Spleen (tissue), 11 donors: Measurements from ENCODE around the gene MMP23B. TPM values are rescaled to one million over a fixed set of nuclear protein-coding genes. Genes with fewer than 3 reads are reported as not detected.
A peak's percentile ranks its signal among the peaks of the same experiment; 100 is the strongest.
"Not testable (repeated sequence)": the region's sequence is repeated elsewhere in the genome, so short reads cannot be mapped to it uniquely, and the experiment has no call there.

Experiments
- DNase-seq: peaks from one replicate; pipeline ENCODE4 v3.0.0-alpha.2; 2020
- H3K27ac ChIP-seq, 8 donors: fragments of 200-600 bp; sonication (generic) in 7 of 8; 1 replicate in 4 of 8; 2 replicates in 4 of 8; pipeline versions ENCODE4 v1.5.0 to v1.8.0; 2016 to 2021; ENCODE audit warnings: inconsistent platforms in 4 of 8, mild to moderate bottlenecking in 4 of 8, moderate library complexity in 1 of 8
- H3K27me3 ChIP-seq, 7 donors: fragments of 200-600 bp; sonication (generic) in 6 of 7; replicated peaks in 1 of 7; 1 replicate in 4 of 7; 2 replicates in 3 of 7; pipeline versions ENCODE4 v1.5.0 to v1.8.0; 2016 to 2021; ENCODE audit warnings: inconsistent platforms in 3 of 7, mild to moderate bottlenecking in 1 of 7
- H3K36me3 ChIP-seq, 6 donors: fragments of 200-600 bp; sonication (generic) in 5 of 6; 1 replicate in 4 of 6; 2 replicates in 2 of 6; pipeline versions ENCODE4 v1.5.0 to v1.8.0; 2016 to 2021; ENCODE audit warnings: inconsistent platforms in 2 of 6
- H3K4me1 ChIP-seq, 6 donors: fragments of 200-600 bp; sonication (generic) in 5 of 6; 1 replicate in 3 of 6; 2 replicates in 3 of 6; pipeline versions ENCODE4 v1.5.0 to v1.8.0; 2016 to 2021; ENCODE audit warnings: inconsistent platforms in 3 of 6
- H3K4me3 ChIP-seq, 8 donors: fragments of 200-600 bp; sonication (generic) in 7 of 8; 1 replicate in 4 of 8; 2 replicates in 4 of 8; pipeline versions ENCODE4 v1.5.0 to v1.8.0; 2016 to 2021; ENCODE audit warnings: inconsistent platforms in 4 of 8, mild to moderate bottlenecking in 4 of 8, moderate library complexity in 2 of 8
- H3K9me3 ChIP-seq, 8 donors: fragments of 200-600 bp; sonication (generic) in 7 of 8; 1 replicate in 4 of 8; 2 replicates in 4 of 8; pipeline versions ENCODE4 v1.5.0 to v1.8.0; 2016 to 2021; ENCODE audit warnings: inconsistent platforms in 4 of 8
- POLR2AphosphoS5 ChIP-seq, 3 donors: sonication (generic); formaldehyde crosslinking; IDR thresholded peaks; one replicate each; pipeline ENCODE4 v1.5.1; 2017; ENCODE audit warnings: antibody characterized with exemption in 3 of 3
- WGBS, 5 donors: extraction: QIAGEN DNeasy Blood & Tissue Kit in 3 of 5; methylation state at CpG; one replicate each; pipeline versions ENCODE4 v1.1.5 to v1.1.7; 2013 to 2018; 5-methylcytosine and 5-hydroxymethylcytosine counted together
- intact Hi-C: fragments of 100-400 bp; cut with DNase I; formaldehyde crosslinking; loops from one replicate; pipeline ENCODE4 v1.15.0; 2023; ENCODE audit warnings: low total_unique reads
- polyA plus RNA-seq, 3 donors: library from polyadenylated mRNA; stranded (reverse); fragments of 200-250 nt; gene quantifications; one replicate each; pipeline ENCODE4 v1.2.1, GENCODE V29; 2013
- total RNA-seq, 7 donors: library from RNA; depleted of rRNA in 3 of 7; stranded (reverse); fragments of >200 nt in 3 of 7; fragmentation: NEBNext Ultra II Directional in 4 of 7; extraction: Animal tissue kit (Norgen Biotek cat#: 25700) in 4 of 7; gene quantifications; one replicate each; pipeline versions ENCODE4 v1.1.0 to v1.2.1, GENCODE V29; 2016 to 2021
- TF ChIP-seq, protein P1 (sequence below), 11 experiments: fragments of 200-600 bp in 7 of 11; fragments of 450-650 bp in 4 of 11; sonication (generic) in 4 of 11; IDR thresholded peaks in 8 of 11; conservative IDR thresholded peaks in 3 of 11; 1 replicate in 7 of 11; 2 replicates in 4 of 11; pipeline versions ENCODE4 v1.4.0 to v1.8.0; 2016 to 2021; ENCODE audit warnings: antibody characterized with exemption in 11 of 11, inconsistent platforms in 4 of 11, mild to moderate bottlenecking in 1 of 11
- donor health status: healthy with polysubstance abuse.
- donor health status: DM: no; HTN: no; CAD: no; lungs with moderate emphysema.
- donor health status: DM: no; HTN: no; CAD: no.
- donor health status: Bipolar disorder and iron deficiency.
- donor health status: healthy.
- donor health status: DM: no; HTN: no; CAD: no.
- donor health status: DM: yes; HTN: yes; CAD: no.

Gene MMP23B
- total and polyA plus RNA-seq, 10 donors: 1.4 to 9.3 (median 5.9) TPM

DNA sequence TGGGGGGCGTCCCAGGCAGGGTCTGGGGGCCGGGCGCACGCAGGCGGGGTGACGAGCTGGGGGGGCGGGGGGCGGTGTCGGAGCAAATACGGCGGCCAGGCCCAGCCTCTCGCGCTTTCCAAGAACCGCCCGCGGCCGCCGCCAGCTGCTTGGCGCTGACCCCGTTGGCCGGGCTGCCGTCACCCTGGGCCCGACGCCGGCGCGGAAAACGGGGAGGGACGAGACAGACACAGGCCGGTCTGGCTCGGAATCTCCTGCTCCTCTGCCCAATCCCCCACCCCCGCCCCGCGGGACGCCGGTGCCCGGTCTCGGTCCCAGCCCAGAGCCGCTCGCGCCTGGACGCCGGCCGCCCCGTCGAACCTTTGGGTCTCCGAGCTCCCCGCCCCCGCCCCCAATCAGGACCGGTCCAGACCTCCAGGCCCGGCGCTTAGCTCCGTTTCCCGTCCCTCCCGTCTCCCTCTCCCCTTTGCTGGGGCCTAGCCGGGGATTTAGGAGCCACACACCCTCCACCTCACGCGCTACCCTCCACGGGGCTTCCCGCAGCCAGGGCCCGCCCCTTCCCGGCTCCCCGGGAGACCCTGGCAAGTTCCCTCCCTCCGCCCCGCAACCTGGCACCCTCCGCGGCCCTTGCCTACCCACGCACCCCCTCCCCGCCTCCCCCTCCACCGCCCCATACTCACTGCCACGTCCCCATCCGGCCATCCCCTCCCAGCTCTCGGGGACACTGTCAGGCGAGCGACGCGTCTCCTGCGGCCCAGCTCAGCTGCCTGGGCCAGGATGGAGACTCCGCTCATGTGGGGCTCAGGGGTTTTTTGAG is 800 bp upstream of the MMP23B start:
- H3K36me3 ChIP-seq: peaks cover 0 to 36% (median 7%) of the 10 kb centered on the region in 6 donors
- H3K4me3 ChIP-seq: peak overlapping the region in 6 of 8 donors; percentile 19 to 71 (median 46)
- intact Hi-C loops: no loop called here
- peak overlapping the region; percentile 57 to 91 (median 84) for H3K27ac ChIP-seq
- peaks cover 0 to 46% (median 28%) of the 10 kb centered on the region in 6 donors for H3K4me1 ChIP-seq
- H3K9me3 ChIP-seq: no peaks in the 10 kb centered on the region
- H3K27me3 ChIP-seq: peaks cover 3 to 45% (median 22%) of the 10 kb centered on the region in 7 donors
- DNase-seq: peak; percentile 86
- WGBS, 5 donors: 7 to 16% (median 10%) methylated on average over 20 to 79 of the region's 79 CpGs
- TF ChIP-seq POLR2AphosphoS5 (IDR thresholded peaks at IDR 0.05): peak in 1 of 3 donors; percentile 30
- TF ChIP-seq, protein P1, sequence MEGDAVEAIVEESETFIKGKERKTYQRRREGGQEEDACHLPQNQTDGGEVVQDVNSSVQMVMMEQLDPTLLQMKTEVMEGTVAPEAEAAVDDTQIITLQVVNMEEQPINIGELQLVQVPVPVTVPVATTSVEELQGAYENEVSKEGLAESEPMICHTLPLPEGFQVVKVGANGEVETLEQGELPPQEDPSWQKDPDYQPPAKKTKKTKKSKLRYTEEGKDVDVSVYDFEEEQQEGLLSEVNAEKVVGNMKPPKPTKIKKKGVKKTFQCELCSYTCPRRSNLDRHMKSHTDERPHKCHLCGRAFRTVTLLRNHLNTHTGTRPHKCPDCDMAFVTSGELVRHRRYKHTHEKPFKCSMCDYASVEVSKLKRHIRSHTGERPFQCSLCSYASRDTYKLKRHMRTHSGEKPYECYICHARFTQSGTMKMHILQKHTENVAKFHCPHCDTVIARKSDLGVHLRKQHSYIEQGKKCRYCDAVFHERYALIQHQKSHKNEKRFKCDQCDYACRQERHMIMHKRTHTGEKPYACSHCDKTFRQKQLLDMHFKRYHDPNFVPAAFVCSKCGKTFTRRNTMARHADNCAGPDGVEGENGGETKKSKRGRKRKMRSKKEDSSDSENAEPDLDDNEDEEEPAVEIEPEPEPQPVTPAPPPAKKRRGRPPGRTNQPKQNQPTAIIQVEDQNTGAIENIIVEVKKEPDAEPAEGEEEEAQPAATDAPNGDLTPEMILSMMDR (IDR thresholded peaks at IDR 0.05 in 8 of 11, conservative IDR thresholded peaks at IDR 0.05 in 3 of 11): no peak

DNA sequence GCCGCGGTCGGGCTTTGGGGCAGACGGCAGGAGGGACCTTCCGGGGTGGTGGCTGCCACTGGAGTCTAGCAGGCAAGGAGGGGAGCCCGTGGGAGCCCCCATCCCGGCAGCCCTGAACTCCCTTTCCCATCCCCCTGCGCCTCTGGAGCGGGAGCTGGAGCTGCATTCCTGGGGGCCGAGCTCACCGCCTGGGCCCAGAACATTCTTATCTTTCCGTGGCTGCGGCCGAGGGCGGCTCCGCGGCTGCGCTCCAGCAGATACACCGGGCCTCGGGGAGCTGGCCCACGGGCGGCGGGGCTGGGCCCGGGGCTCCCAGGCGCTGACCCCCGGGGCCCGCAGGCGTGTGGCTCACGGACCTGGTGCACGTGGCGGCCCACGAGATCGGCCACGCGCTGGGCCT is 1.4 kb downstream of the MMP23B start:
- Histone ChIP-seq H3K4me1 (peaks cover 0 to 39% (median 26%) of the 10 kb centered on the region in 6 donors), H3K27me3 (peaks cover 3 to 40% (median 22%) of the 10 kb centered on the region in 7 donors), H3K36me3 (peaks cover 0 to 36% (median 15%) of the 10 kb centered on the region in 6 donors)
- DNase-seq, H3K27ac ChIP-seq, H3K9me3 ChIP-seq, H3K4me3 ChIP-seq, intact Hi-C loops: not testable (repeated sequence)
- WGBS, 5 donors: no CpG with 5 or more reads among the region's 35 CpGs

DNA sequence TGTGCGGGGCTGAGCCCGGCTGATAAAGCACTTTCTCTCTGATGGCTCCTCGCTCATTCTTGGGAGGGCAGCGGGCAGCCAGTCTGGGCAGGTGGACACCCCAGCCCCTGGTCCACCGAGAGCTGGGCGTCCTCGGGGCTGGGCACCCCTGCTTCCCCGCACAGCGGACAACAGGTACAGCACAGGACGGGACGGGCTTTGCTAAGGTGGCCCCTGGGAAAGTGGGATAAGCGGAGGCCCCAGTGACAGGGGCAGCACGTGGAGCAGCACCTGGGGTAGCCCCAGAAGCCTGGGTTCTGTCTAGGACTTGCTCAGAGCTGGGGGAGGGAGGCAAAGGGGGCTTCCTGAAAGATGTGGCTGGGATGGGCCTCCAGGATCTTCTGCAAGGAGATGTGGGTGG is 2.6 kb downstream of the MMP23B start:
- H3K9me3 ChIP-seq, H3K4me3 ChIP-seq, intact Hi-C loops, H3K27ac ChIP-seq: not testable (repeated sequence)
- H3K4me1 ChIP-seq: peaks cover 0 to 27% (median 21%) of the 10 kb centered on the region in 6 donors
- peaks cover 0 to 36% (median 20%) of the 10 kb centered on the region in 6 donors for H3K36me3 ChIP-seq
- peak; percentile 51 for DNase-seq
- 82 to 95% (median 93%) methylated on average over 4 to 9 of the region's 13 CpGs for WGBS, 5 donors
- peaks cover 3 to 28% (median 22%) of the 10 kb centered on the region in 7 donors for H3K27me3 ChIP-seq

DNA sequence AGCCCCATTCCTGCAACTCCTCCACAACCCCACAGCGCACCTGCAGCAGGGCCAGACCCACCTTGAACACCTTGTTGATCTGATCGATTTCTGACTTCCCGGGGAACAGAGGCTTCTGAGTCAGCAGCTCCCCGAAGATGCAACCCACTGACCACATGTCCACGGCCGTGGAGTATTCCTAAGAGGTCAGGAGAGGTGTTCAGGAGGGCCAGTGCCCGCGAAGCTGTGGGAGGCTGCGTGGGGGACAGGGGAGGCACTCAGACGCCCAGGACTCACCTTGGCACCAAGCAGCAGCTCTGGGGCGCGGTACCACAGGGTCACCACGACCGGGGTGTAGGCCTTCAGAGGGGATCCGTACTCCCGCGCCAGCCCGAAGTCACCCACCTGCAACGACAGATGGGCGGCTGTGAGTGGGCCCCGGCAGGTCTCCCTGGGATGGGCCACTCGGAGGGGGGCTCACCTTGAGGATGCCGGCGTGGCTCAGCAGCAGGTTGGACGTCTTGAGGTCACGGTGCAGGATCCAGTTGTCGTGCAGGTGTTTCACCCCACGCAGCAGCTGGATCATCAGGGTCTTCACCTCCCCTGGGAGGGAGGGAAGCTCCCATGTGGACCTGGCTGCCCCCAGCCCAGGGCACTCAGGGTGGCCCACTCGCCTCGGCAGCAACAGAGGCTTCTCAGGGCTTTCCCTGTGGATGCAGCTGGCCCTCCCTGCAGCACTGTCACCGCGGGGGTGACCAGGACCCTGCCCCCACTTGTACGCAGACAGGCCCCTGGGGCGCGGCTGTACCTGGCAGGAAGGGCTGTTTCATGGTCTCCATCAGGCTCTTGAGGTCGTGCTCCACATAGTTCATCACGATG is 4.9 kb downstream of the MMP23B start:
- H3K4me1 ChIP-seq, H3K27me3 ChIP-seq, H3K9me3 ChIP-seq, H3K27ac ChIP-seq, H3K4me3 ChIP-seq, intact Hi-C loops: not testable (repeated sequence)
- 93 to 96% (median 94%) methylated on average over 17 to 37 of the region's 37 CpGs for WGBS, 5 donors
- peaks cover 0 to 56% (median 33%) of the 10 kb centered on the region in 6 donors for H3K36me3 ChIP-seq
- peak; percentile 55 for DNase-seq

DNA sequence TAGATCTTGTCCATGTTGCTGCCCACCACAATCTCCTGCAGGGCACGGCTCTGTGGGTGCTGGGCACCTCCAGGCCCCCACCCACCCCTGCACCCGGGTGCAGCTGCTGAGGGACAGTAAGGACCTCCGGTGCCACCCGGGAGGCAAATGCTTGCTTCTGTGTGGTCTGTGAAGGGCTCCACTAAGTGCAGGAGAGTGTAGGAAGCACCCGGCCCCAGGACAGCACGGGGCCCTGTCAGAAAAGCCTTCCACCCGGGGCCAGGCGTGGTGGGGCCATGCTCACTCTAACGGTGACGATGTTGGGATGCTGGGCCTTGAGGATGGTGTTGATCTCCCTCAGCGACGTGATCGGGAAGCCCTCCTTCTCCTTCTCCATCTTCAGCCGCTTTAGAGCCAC is 5.5 kb downstream of the MMP23B start:
- H3K4me3 ChIP-seq, H3K9me3 ChIP-seq, H3K27me3 ChIP-seq, H3K4me1 ChIP-seq, H3K27ac ChIP-seq, intact Hi-C loops: not testable (repeated sequence)
- peaks cover 0 to 59% (median 33%) of the 10 kb centered on the region in 6 donors for H3K36me3 ChIP-seq
- WGBS, 5 donors: 92 to 97% (median 93%) methylated on average over 9 to 14 of the region's 14 CpGs
- peak; percentile 22 for DNase-seq

DNA sequence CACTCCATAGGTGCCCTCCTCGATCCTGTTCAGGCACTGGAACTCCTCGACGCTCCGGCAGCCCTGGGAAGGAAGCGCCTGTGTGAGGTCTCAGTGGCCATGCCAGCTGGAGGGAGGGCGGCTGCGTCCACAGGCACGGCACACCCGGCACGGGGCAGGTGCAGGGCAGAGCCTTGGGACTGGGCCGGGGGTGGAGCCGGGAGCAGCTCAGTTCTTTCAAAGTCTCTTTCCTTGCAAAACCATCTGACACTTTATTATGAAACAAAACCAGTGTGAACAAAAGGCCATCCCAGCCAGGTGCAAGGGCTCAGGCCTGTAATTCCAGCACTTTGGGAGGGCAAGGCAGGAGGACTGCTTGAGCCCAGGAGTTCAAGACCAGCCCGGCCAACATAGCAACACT is 6.6 kb downstream of the MMP23B start:
- H3K4me1 ChIP-seq, H3K27me3 ChIP-seq, H3K9me3 ChIP-seq, intact Hi-C loops, H3K4me3 ChIP-seq, H3K27ac ChIP-seq: not testable (repeated sequence)
- 90 to 100% (median 94%) methylated on average over 3 to 9 of the region's 13 CpGs for WGBS, 5 donors
- DNase-seq: peak; percentile 41
- H3K36me3 ChIP-seq: peaks cover 0 to 59% (median 33%) of the 10 kb centered on the region in 6 donors
